ENCODE measurements around the gene IGF1R.

The IGF1R gene

DNA sequence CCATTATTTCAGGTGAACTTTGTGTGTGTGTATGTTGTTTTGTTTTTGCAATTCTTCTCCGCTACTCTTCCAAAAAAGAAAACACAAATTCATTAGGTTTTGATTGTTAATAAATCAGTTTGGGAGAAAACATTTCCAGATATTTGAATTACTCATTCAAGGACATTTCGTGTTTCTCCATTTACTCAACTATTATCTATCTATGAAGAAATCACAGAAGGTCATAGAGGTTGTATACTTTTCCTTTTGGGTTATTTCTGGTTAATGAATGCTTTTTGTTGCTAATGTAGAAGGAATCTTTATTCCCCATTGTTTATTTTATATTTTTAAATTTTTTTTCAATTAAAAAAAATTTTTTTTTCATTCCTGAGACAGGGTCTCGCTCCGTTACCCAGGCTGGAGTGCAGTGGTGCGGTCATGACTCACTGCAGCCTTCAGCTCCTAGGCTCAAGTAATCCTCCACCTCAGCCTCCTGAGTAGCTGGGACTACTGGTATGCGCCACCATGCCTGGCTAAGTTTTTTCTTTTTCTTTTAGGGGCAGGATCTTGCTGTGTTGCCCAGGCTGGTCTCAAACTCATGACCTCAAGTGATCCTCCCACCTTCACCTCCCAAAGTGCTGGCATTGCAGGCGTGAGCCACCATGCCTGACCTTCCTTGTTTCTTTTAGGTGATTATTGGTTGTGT, 28.4 kb downstream of the IGF1R start:
- Histone ChIP-seq H3K27me3 (ENCODE audit: insufficient read depth, poor library complexity, severe bottlenecking) (no peaks in the 10 kb centered on the region), H3K4me1 (ENCODE audit: insufficient read depth, poor library complexity, severe bottlenecking) (peaks cover 6% of the 10 kb centered on the region), H3K27ac (ENCODE audit: poor library complexity, severe bottlenecking) (no peak overlapping the region), H3K9me3 (ENCODE audit: severe bottlenecking) (no peaks in the 10 kb centered on the region), H3K36me3 (ENCODE audit: low read depth) (peaks cover 10% of the 10 kb centered on the region), H3K4me3 (ENCODE audit: severe bottlenecking) (no peak overlapping the region)
- ATAC-seq (ENCODE audit: low read depth) (no peak), DNase-seq (ENCODE audit: low spot score) (no peak)
- TF ChIP-seq CTCF (IDR thresholded peaks at IDR 0.05; ENCODE audit: poor library complexity, severe bottlenecking) = no peak

GRCh38 chr15:98677345-98678059, 29.2 kb downstream of the IGF1R start:
- Histone ChIP-seq H3K9me3 (ENCODE audit: severe bottlenecking) (no peaks in the 10 kb centered on the region), H3K36me3 (ENCODE audit: low read depth) (peaks cover 5% of the 10 kb centered on the region), H3K27ac (ENCODE audit: poor library complexity, severe bottlenecking) (no peak overlapping the region), H3K27me3 (ENCODE audit: insufficient read depth, poor library complexity, severe bottlenecking) (no peaks in the 10 kb centered on the region), H3K4me3 (ENCODE audit: severe bottlenecking) (no peak overlapping the region), H3K4me1 (ENCODE audit: insufficient read depth, poor library complexity, severe bottlenecking) (peaks cover 12% of the 10 kb centered on the region)
- DNase-seq (ENCODE audit: low spot score) (no peak), ATAC-seq (ENCODE audit: low read depth) (no peak)
- no peak for TF ChIP-seq CTCF (IDR thresholded peaks at IDR 0.05; ENCODE audit: poor library complexity, severe bottlenecking)

GRCh38 chr15:98678484-98678883, 30.1 kb downstream of the IGF1R start:
- H3K4me1 ChIP-seq (ENCODE audit: insufficient read depth, poor library complexity, severe bottlenecking) = peaks cover 22% of the 10 kb centered on the region
- ATAC-seq (ENCODE audit: low read depth) (no peak), DNase-seq (ENCODE audit: low spot score) (no peak)
- no peak overlapping the region for H3K27ac ChIP-seq (ENCODE audit: poor library complexity, severe bottlenecking)
- H3K4me3 ChIP-seq (ENCODE audit: severe bottlenecking) = no peak overlapping the region
- no peaks in the 10 kb centered on the region for H3K27me3 ChIP-seq (ENCODE audit: insufficient read depth, poor library complexity, severe bottlenecking)
- TF ChIP-seq CTCF (IDR thresholded peaks at IDR 0.05; ENCODE audit: poor library complexity, severe bottlenecking) = no peak
- H3K36me3 ChIP-seq (ENCODE audit: low read depth) = peaks cover 5% of the 10 kb centered on the region
- no peaks in the 10 kb centered on the region for H3K9me3 ChIP-seq (ENCODE audit: severe bottlenecking)

DNA sequence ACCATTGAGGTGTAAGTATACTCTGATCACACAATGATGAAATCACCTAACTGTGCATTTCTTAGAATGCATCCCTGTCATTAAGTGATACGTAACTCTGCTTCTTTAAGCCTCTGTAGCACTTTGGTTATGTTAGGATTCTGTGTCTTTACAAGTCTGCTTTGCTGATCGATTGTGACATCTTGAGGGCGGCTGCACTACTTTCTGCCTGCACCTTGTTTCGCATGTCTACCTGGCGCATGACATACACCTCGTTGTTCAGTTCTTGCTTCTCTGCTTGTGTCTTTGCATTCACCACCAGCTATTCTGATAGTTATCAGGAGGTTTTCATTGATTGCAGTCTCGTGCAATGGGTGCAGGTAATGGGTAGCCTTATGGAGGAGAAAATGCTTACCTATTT, 32.7 kb downstream of the IGF1R start:
- ATAC-seq (ENCODE audit: low read depth) = no peak
- Histone ChIP-seq H3K4me1 (ENCODE audit: insufficient read depth, poor library complexity, severe bottlenecking) (peaks cover 35% of the 10 kb centered on the region), H3K27me3 (ENCODE audit: insufficient read depth, poor library complexity, severe bottlenecking) (no peaks in the 10 kb centered on the region), H3K36me3 (ENCODE audit: low read depth) (peaks cover 5% of the 10 kb centered on the region), H3K4me3 (ENCODE audit: severe bottlenecking) (no peak overlapping the region), H3K9me3 (ENCODE audit: severe bottlenecking) (no peaks in the 10 kb centered on the region), H3K27ac (ENCODE audit: poor library complexity, severe bottlenecking) (no peak overlapping the region)
- TF ChIP-seq CTCF (IDR thresholded peaks at IDR 0.05; ENCODE audit: poor library complexity, severe bottlenecking) = no peak
- no peak for DNase-seq (ENCODE audit: low spot score)
